Measurements from ENCODE around the gene STC2. TPM values are rescaled to one million over a fixed set of nuclear protein-coding genes. Genes with fewer than 3 reads are reported as not detected.

Gene STC2
- polyA plus RNA-seq, 6 donors from 2014 or later, result not detected

- peaks cover 0 to 4% (median 0%) of the 10 kb centered on the region in 3 donors for H3K4me1 Mint-ChIP-seq
These were observed 12.5 kb downstream of the STC2 start for GRCh38 chr5:173315495-173316338.

GRCh38 chr5:173314166-173314952, 13.9 kb downstream of the STC2 start:
- no peak overlapping the region for H3K27ac Mint-ChIP-seq
- H3K4me1 Mint-ChIP-seq, result peaks cover 0 to 5% (median 0%) of the 10 kb centered on the region in 3 donors
- no peak overlapping the region for H3K4me3 Mint-ChIP-seq

More at GRCh38 chr5:173315495-173316338, 12.5 kb downstream of the STC2 start:
- H3K4me3 Mint-ChIP-seq, result no peak overlapping the region
- peaks cover 0 to 3% (median 0%) of the 10 kb centered on the region in 7 donors for H3K9me3 Mint-ChIP-seq
- DNase-seq (no peak), ATAC-seq (ENCODE audit: low read depth in 2 of 2) (no peak)
- peaks cover 50 to 84% (median 79%) of the 10 kb centered on the region in 3 donors for H3K27me3 Mint-ChIP-seq
- H3K27ac Mint-ChIP-seq, result peak overlapping the region in 1 of 6 donors; percentile 22
- no peaks in the 10 kb centered on the region for H3K36me3 Mint-ChIP-seq

GRCh38 chr5:173313351-173313801, 14.8 kb downstream of the STC2 start:
- Mint-ChIP-seq H3K27me3 (peaks cover 37 to 77% (median 72%) of the 10 kb centered on the region in 3 donors), H3K4me1 (peaks cover 0 to 5% (median 0%) of the 10 kb centered on the region in 3 donors), H3K4me3 (no peak overlapping the region), H3K27ac (no peak overlapping the region), H3K9me3 (peaks cover 0 to 11% (median 3%) of the 10 kb centered on the region in 7 donors), H3K36me3 (peaks cover 0 to 5% of the 10 kb centered on the region in 2 donors)
- no peak for DNase-seq
- ATAC-seq (ENCODE audit: low read depth in 2 of 2), result no peak

More at GRCh38 chr5:173314166-173314952, 13.9 kb downstream of the STC2 start:
- Mint-ChIP-seq H3K36me3 (no peaks in the 10 kb centered on the region), H3K9me3 (peaks cover 0 to 3% (median 0%) of the 10 kb centered on the region in 7 donors), H3K27me3 (peaks cover 42 to 86% (median 75%) of the 10 kb centered on the region in 3 donors)
- ATAC-seq (ENCODE audit: low read depth in 2 of 2) (no peak), DNase-seq (no peak)

- no peak for DNase-seq
- H3K4me3 Mint-ChIP-seq, result no peak overlapping the region
- H3K27me3 Mint-ChIP-seq, result peaks cover 39 to 72% (median 67%) of the 10 kb centered on the region in 3 donors
- H3K36me3 Mint-ChIP-seq, result peaks cover 0 to 8% of the 10 kb centered on the region in 2 donors
- no peak for ATAC-seq (ENCODE audit: low read depth in 2 of 2)
- peaks cover 0 to 15% (median 9%) of the 10 kb centered on the region in 7 donors for H3K9me3 Mint-ChIP-seq
- peaks cover 0 to 5% (median 0%) of the 10 kb centered on the region in 3 donors for H3K4me1 Mint-ChIP-seq
- H3K27ac Mint-ChIP-seq, result no peak overlapping the region
These were observed 15.4 kb downstream of the STC2 start for GRCh38 chr5:173312821-173313220.

- ATAC-seq (ENCODE audit: low read depth in 2 of 2) (no peak), DNase-seq (no peak)
- H3K4me1 Mint-ChIP-seq, result peaks cover 0 to 5% (median 0%) of the 10 kb centered on the region in 3 donors
- peaks cover 0 to 19% (median 12%) of the 10 kb centered on the region in 7 donors for H3K9me3 Mint-ChIP-seq
- H3K4me3 Mint-ChIP-seq, result no peak overlapping the region
- peaks cover 0 to 8% of the 10 kb centered on the region in 2 donors for H3K36me3 Mint-ChIP-seq
- peak overlapping the region in 1 of 6 donors; percentile 15 for H3K27ac Mint-ChIP-seq
- peaks cover 42 to 67% (median 59%) of the 10 kb centered on the region in 3 donors for H3K27me3 Mint-ChIP-seq
These were observed 16.2 kb downstream of the STC2 start for GRCh38 chr5:173311818-173312585.

GRCh38 chr5:173310861-173311785, 17.1 kb downstream of the STC2 start:
- ATAC-seq (ENCODE audit: low read depth in 2 of 2) (no peak), DNase-seq (no peak)
- H3K4me1 Mint-ChIP-seq, result peaks cover 0 to 5% (median 0%) of the 10 kb centered on the region in 3 donors
- H3K27me3 Mint-ChIP-seq, result peaks cover 50 to 69% (median 65%) of the 10 kb centered on the region in 3 donors
- H3K4me3 Mint-ChIP-seq, result peak overlapping the region in 1 of 8 donors; percentile 27
- no peak overlapping the region for H3K27ac Mint-ChIP-seq
- peaks cover 0 to 23% (median 15%) of the 10 kb centered on the region in 7 donors for H3K9me3 Mint-ChIP-seq
- peaks cover 5 to 8% of the 10 kb centered on the region in 2 donors for H3K36me3 Mint-ChIP-seq

GRCh38 chr5:173310218-173310769, 17.9 kb downstream of the STC2 start:
- Mint-ChIP-seq H3K27ac (no peak overlapping the region), H3K4me3 (no peak overlapping the region), H3K4me1 (peaks cover 0 to 5% (median 0%) of the 10 kb centered on the region in 3 donors), H3K36me3 (peaks cover 5 to 8% of the 10 kb centered on the region in 2 donors), H3K9me3 (peaks cover 0 to 23% (median 15%) of the 10 kb centered on the region in 7 donors), H3K27me3 (peaks cover 49 to 65% (median 62%) of the 10 kb centered on the region in 3 donors)
- DNase-seq, result no peak
- ATAC-seq (ENCODE audit: low read depth in 2 of 2), result no peak

- no peak for ATAC-seq (ENCODE audit: low read depth in 2 of 2)
- peaks cover 5 to 8% of the 10 kb centered on the region in 2 donors for H3K36me3 Mint-ChIP-seq
- peaks cover 0 to 23% (median 15%) of the 10 kb centered on the region in 7 donors for H3K9me3 Mint-ChIP-seq
- no peak overlapping the region for H3K27ac Mint-ChIP-seq
- DNase-seq, result no peak
- peaks cover 0 to 5% (median 0%) of the 10 kb centered on the region in 3 donors for H3K4me1 Mint-ChIP-seq
- H3K27me3 Mint-ChIP-seq, result peaks cover 44 to 61% (median 60%) of the 10 kb centered on the region in 3 donors
- no peak overlapping the region for H3K4me3 Mint-ChIP-seq
These were observed 18.5 kb downstream of the STC2 start for GRCh38 chr5:173309731-173310130.

GRCh38 chr5:173308226-173308625, 20.0 kb downstream of the STC2 start:
- H3K4me1 Mint-ChIP-seq, result peaks cover 0 to 5% (median 0%) of the 10 kb centered on the region in 3 donors
- H3K9me3 Mint-ChIP-seq, result peaks cover 0 to 23% (median 15%) of the 10 kb centered on the region in 7 donors
- no peak for ATAC-seq (ENCODE audit: low read depth in 2 of 2)
- no peak for DNase-seq
- no peak overlapping the region for H3K27ac Mint-ChIP-seq
- H3K4me3 Mint-ChIP-seq, result no peak overlapping the region
- peaks cover 5 to 8% of the 10 kb centered on the region in 2 donors for H3K36me3 Mint-ChIP-seq
- peaks cover 41 to 63% (median 53%) of the 10 kb centered on the region in 3 donors for H3K27me3 Mint-ChIP-seq

GRCh38 chr5:173307695-173308094, 20.5 kb downstream of the STC2 start:
- DNase-seq, result no peak
- Mint-ChIP-seq H3K27me3 (peaks cover 44 to 68% (median 51%) of the 10 kb centered on the region in 3 donors), H3K4me1 (peaks cover 0 to 5% (median 0%) of the 10 kb centered on the region in 3 donors), H3K27ac (no peak overlapping the region), H3K9me3 (peaks cover 0 to 23% (median 15%) of the 10 kb centered on the region in 7 donors), H3K36me3 (peaks cover 5 to 8% of the 10 kb centered on the region in 2 donors), H3K4me3 (no peak overlapping the region)
- ATAC-seq (ENCODE audit: low read depth in 2 of 2), result no peak

GRCh38 chr5:173306695-173307094, 21.5 kb downstream of the STC2 start:
- Mint-ChIP-seq H3K27me3 (peaks cover 34 to 71% (median 52%) of the 10 kb centered on the region in 3 donors), H3K4me3 (no peak overlapping the region), H3K9me3 (peaks cover 0 to 23% (median 15%) of the 10 kb centered on the region in 7 donors), H3K27ac (no peak overlapping the region), H3K4me1 (peaks cover 0 to 5% (median 0%) of the 10 kb centered on the region in 3 donors), H3K36me3 (peaks cover 5 to 8% of the 10 kb centered on the region in 2 donors)
- DNase-seq (no peak), ATAC-seq (ENCODE audit: low read depth in 2 of 2) (no peak)
